Posterior cingulate gyrus (tissue), 11 donors: Measurements from ENCODE around the gene AMT.

Experiments
- DNase-seq, 10 donors: peaks; one replicate each; pipeline versions ENCODE4 v3.0.0 to v3.0.0-alpha.2; 2020 to 2021; ENCODE audit warnings: mixed read lengths in 3 of 10
- intact Hi-C: fragments of 100-400 bp; cut with DNase I; formaldehyde crosslinking; loops from one replicate; pipeline ENCODE4 v1.15.1; 2023

The AMT gene

GRCh38 chr3:49427586-49427985 lies 5.3 kb upstream of the AMT start:
- peak in 1 of 10 donors; percentile 9 for DNase-seq
- intact Hi-C loops: loop anchor here (10.0 kb wide), 1 partner anchor 303 kb away; the partner anchor contains the start of gene USP19

GRCh38 chr3:49424816-49425215 lies 2.5 kb upstream of the AMT start:
- intact Hi-C loops: loop anchor here (10.0 kb wide), 1 partner anchor 300 kb away; the partner anchor contains the start of gene USP19
- DNase-seq: peak in 2 of 10 donors; percentile 18 to 62

- intact Hi-C loops: loop anchor here (10.0 kb wide), 1 partner anchor 297 kb away; the partner anchor contains the start of gene USP19
- DNase-seq: peak in 1 of 10 donors; percentile 77
Measured at GRCh38 chr3:49421890-49422378, 339 bp downstream of the AMT start.

- DNase-seq: peak in 2 of 10 donors; percentile 35 to 69
- intact Hi-C loops: no loop called here
Measured at GRCh38 chr3:49417516-49418120, 4.7 kb downstream of the AMT start.

- DNase-seq: peak in 2 of 10 donors; percentile 5 to 11
- intact Hi-C loops: no loop called here
Measured at GRCh38 chr3:49416867-49417266, 5.4 kb downstream of the AMT start.

- intact Hi-C loops: no loop called here
Measured at GRCh38 chr3:49415931-49416601, 6.2 kb downstream of the AMT start.

GRCh38 chr3:49414753-49415152 lies 7.5 kb downstream of the AMT start:
- peak in 2 of 10 donors; percentile 18 to 49 for DNase-seq
- intact Hi-C loops: no loop called here

More at GRCh38 chr3:49415931-49416601, 6.2 kb downstream of the AMT start:
- DNase-seq: peak in 2 of 10 donors; percentile 19 to 24

- peak in 1 of 10 donors; percentile 29 for DNase-seq
- intact Hi-C loops: no loop called here
Measured at GRCh38 chr3:49413338-49413734, 8.9 kb downstream of the AMT start.

- peak in 2 of 10 donors; percentile 3 to 73 for DNase-seq
- intact Hi-C loops: no loop called here
Measured at GRCh38 chr3:49412632-49413337, 9.5 kb downstream of the AMT start.

- intact Hi-C loops: loop anchor here (1.0 kb wide), 2 partner anchors 54 to 58 kb away; partner anchors contain the start of genes DAG1 and GPX1
Measured at GRCh38 chr3:49411968-49412631, 10.2 kb downstream of the AMT start, which contains the start of the genes RHOA and TCTA. TSS of gene RHOA (minus strand) at chr3:49411976. CDS start at chr3:49375589, 36,387 bp downstream. TSS of gene TCTA (plus strand) at chr3:49412423. CDS start at chr3:49412427, 4 bp downstream.

GRCh38 chr3:49411535-49411967 lies 10.7 kb downstream of the AMT start:
- peak in 8 of 10 donors; percentile 25 to 93 (median 52) for DNase-seq
- intact Hi-C loops: loop anchor here (1.0 kb wide), 2 partner anchors 53 to 59 kb away; partner anchors contain the start of genes DAG1 and GPX1

More at GRCh38 chr3:49411968-49412631, 10.2 kb downstream of the AMT start, which contains the start of the genes RHOA and TCTA:
- DNase-seq: peak; percentile 97 to 100 (median 99)

- peak in 1 of 10 donors; percentile 17 for DNase-seq
- intact Hi-C loops: loop anchor here (1.0 kb wide), 2 partner anchors 53 to 59 kb away; partner anchors contain the start of genes DAG1 and GPX1
Measured at GRCh38 chr3:49410846-49411534, 11.3 kb downstream of the AMT start.

GRCh38 chr3:49410066-49410845 lies 12.0 kb downstream of the AMT start:
- intact Hi-C loops: no loop called here
- DNase-seq: no peak

- intact Hi-C loops: loop anchor here (5.0 kb wide), 1 partner anchor 235 kb away; the partner anchor contains the start of gene KLHDC8B
Measured at GRCh38 chr3:49406571-49407565, 15.4 kb downstream of the AMT start.

GRCh38 chr3:49405570-49405969 lies 16.7 kb downstream of the AMT start:
- intact Hi-C loops: loop anchor here (5.0 kb wide), 1 partner anchor 233 kb away; the partner anchor contains the start of gene KLHDC8B
- peak in 2 of 10 donors; percentile 35 to 40 for DNase-seq

More at GRCh38 chr3:49406571-49407565, 15.4 kb downstream of the AMT start:
- peak in 2 of 10 donors; percentile 6 to 57 for DNase-seq

- intact Hi-C loops: no loop called here
- peak in 1 of 10 donors; percentile 12 for DNase-seq
Measured at GRCh38 chr3:49403891-49404290, 18.4 kb downstream of the AMT start.

- intact Hi-C loops: no loop called here
- DNase-seq: no peak
Measured at GRCh38 chr3:49401766-49402165, 20.5 kb downstream of the AMT start.
